HepG2 (cell line): ENCODE results near the gene SLC25A11.

Experiments
- AGO1 ChIP-seq: fragments of 200-400 bp; formaldehyde crosslinking; IDR thresholded peaks from 2 replicates; pipeline ENCODE4 v1.6.1; 2017; ENCODE audit warnings: mild to moderate bottlenecking, low read depth, low read length, moderate library complexity; ENCODE audit not compliant: poor library complexity, severe bottlenecking
- CHD2 ChIP-seq: IDR thresholded peaks from 2 replicates; pipeline ENCODE4 v1.6.1; 2011; ENCODE audit warnings: low read depth, low read length, improper control_type of control experiment
- HOXA3 ChIP-seq: sonication (generic); formaldehyde crosslinking; IDR thresholded peaks from 2 replicates; pipeline ENCODE4 v1.5.0; 2020; ENCODE audit warnings: missing genetic modification reagents
- JUND ChIP-seq: sonication (generic); formaldehyde crosslinking; IDR thresholded peaks from 2 replicates; pipeline ENCODE4 v1.8.0; 2022; ENCODE audit warnings: mild to moderate bottlenecking, missing genetic modification reagents
- PHF20 ChIP-seq: sonication (generic); formaldehyde crosslinking; IDR thresholded peaks from 2 replicates; pipeline ENCODE4 v1.5.0; 2020; ENCODE audit warnings: mild to moderate bottlenecking, missing genetic modification reagents
- SRF ChIP-seq: IDR thresholded peaks from 2 replicates; pipeline ENCODE4 v1.6.1; 2011; ENCODE audit warnings: mild to moderate bottlenecking, low read depth, low read length, moderate library complexity
- ZNF143 ChIP-seq: sonication (generic); formaldehyde crosslinking; IDR thresholded peaks from 2 replicates; pipeline ENCODE4 v1.4.0; 2020; ENCODE audit warnings: missing genetic modification reagents
- TF ChIP-seq, protein P1 (sequence below): sonication (generic); formaldehyde crosslinking; IDR thresholded peaks from 2 replicates; pipeline ENCODE4 v1.5.0; 2020; ENCODE audit warnings: mild to moderate bottlenecking, missing genetic modification reagents, moderate library complexity

GRCh38 chr17:4950746-4951204 is 10.9 kb upstream of the SLC25A11 start, which contains the start of gene ENO3:
- TF ChIP-seq HOXA3 (CRISPR knock-in tag) (no peak), SRF (no peak), AGO1 (no peak), PHF20 (CRISPR knock-in tag) (no peak), JUND (CRISPR knock-in tag) (no peak), ZNF143 (no peak), CHD2 (no peak)
- TF ChIP-seq, protein P1, sequence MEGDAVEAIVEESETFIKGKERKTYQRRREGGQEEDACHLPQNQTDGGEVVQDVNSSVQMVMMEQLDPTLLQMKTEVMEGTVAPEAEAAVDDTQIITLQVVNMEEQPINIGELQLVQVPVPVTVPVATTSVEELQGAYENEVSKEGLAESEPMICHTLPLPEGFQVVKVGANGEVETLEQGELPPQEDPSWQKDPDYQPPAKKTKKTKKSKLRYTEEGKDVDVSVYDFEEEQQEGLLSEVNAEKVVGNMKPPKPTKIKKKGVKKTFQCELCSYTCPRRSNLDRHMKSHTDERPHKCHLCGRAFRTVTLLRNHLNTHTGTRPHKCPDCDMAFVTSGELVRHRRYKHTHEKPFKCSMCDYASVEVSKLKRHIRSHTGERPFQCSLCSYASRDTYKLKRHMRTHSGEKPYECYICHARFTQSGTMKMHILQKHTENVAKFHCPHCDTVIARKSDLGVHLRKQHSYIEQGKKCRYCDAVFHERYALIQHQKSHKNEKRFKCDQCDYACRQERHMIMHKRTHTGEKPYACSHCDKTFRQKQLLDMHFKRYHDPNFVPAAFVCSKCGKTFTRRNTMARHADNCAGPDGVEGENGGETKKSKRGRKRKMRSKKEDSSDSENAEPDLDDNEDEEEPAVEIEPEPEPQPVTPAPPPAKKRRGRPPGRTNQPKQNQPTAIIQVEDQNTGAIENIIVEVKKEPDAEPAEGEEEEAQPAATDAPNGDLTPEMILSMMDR (CRISPR knock-in tag), result no peak; the same call in 1 of the 2 replicates
